PFSK-1 (cell line): Measurements from ENCODE around the gene MLPH.

Experiments
- FOXP2 ChIP-seq: optimal IDR thresholded peaks from 2 replicates; pipeline ENCODE3; 2011; ENCODE audit warnings: borderline replicate concordance, control low read depth, inconsistent platforms; ENCODE audit not compliant: insufficient read depth; ENCODE audit errors: extremely low read length, extremely low read depth
- POLR2AphosphoS5 ChIP-seq: IDR thresholded peaks from 2 replicates; pipeline ENCODE4 v1.6.1; 2012; ENCODE audit warnings: low read depth, mild to moderate bottlenecking, control low read depth, low read length, moderate library complexity
- REST ChIP-seq, 2 experiments: IDR thresholded peaks; 2 replicates each; pipeline versions ENCODE4 v1.6.1 to v1.8.0; 2011 to 2012; ENCODE audit warnings: low read depth in 2 of 2, low read length in 2 of 2, control low read depth in 1 of 2, inconsistent platforms in 1 of 2, mild to moderate bottlenecking in 1 of 2, moderate library complexity in 1 of 2; ENCODE audit not compliant: insufficient read depth in 1 of 2
- SIN3A ChIP-seq: IDR thresholded peaks from 2 replicates; pipeline ENCODE4 v1.6.1; 2012; ENCODE audit warnings: mild to moderate bottlenecking, low read length, moderate library complexity, borderline replicate concordance; ENCODE audit not compliant: insufficient read depth
- TAF1 ChIP-seq: IDR thresholded peaks from 2 replicates; pipeline ENCODE4 v1.6.1; 2012; ENCODE audit warnings: low read length, control low read depth, borderline replicate concordance; ENCODE audit not compliant: insufficient read depth

MLPH gene

GRCh38 chr2:237469849-237470248 is 17.2 kb upstream of the MLPH start:
- TF ChIP-seq POLR2AphosphoS5 (no peak), SIN3A (no peak)

GRCh38 chr2:237470914-237471313 is 16.1 kb upstream of the MLPH start:
- TF ChIP-seq FOXP2 (no peak), POLR2AphosphoS5 (no peak), SIN3A (no peak), TAF1 (no peak), REST (IDR thresholded peaks at IDR 0.05; ENCODE audit: insufficient read depth in 1 of 2, low read depth in 2 of 2, low read length in 2 of 2) (no peak)

GRCh38 chr2:237471438-237472186 is 15.4 kb upstream of the MLPH start:
- TF ChIP-seq REST (IDR thresholded peaks at IDR 0.05; ENCODE audit: insufficient read depth in 1 of 2, low read depth in 2 of 2, low read length in 2 of 2) (no peak), POLR2AphosphoS5 (no peak), SIN3A (no peak), TAF1 (no peak), FOXP2 (no peak)

- TF ChIP-seq FOXP2 (no peak), POLR2AphosphoS5 (no peak), TAF1 (no peak), SIN3A (no peak), REST (IDR thresholded peaks at IDR 0.05; ENCODE audit: insufficient read depth in 1 of 2, low read depth in 2 of 2, low read length in 2 of 2) (no peak)
These were observed 14.8 kb upstream of the MLPH start for GRCh38 chr2:237472187-237472712.

- TF ChIP-seq FOXP2: no peak
- TF ChIP-seq REST (IDR thresholded peaks at IDR 0.05; ENCODE audit: insufficient read depth in 1 of 2, low read depth in 2 of 2, low read length in 2 of 2): no peak
- no peak for TF ChIP-seq SIN3A
- TF ChIP-seq TAF1: no peak
- TF ChIP-seq POLR2AphosphoS5: no peak
These were observed 13.9 kb upstream of the MLPH start for GRCh38 chr2:237472909-237473877.
